ENCODE measurements around the gene FOXQ1.

The FOXQ1 gene

GRCh38 chr6:1362643-1363042 lies 50.7 kb downstream of the FOXQ1 start:
- no peak for TF ChIP-seq CTCF (IDR thresholded peaks at IDR 0.05; ENCODE audit: low read length, missing control alignments)
- DNase-seq (ENCODE audit: low read depth) = no peak
- no peak overlapping the region for H3K4me3 ChIP-seq (replicated peaks; ENCODE audit: low read depth, low read length)

- no peak for DNase-seq (ENCODE audit: low read depth)
- H3K4me3 ChIP-seq (replicated peaks; ENCODE audit: low read depth, low read length) = no peak overlapping the region
- TF ChIP-seq CTCF (IDR thresholded peaks at IDR 0.05; ENCODE audit: low read length, missing control alignments) = no peak
These were observed 51.4 kb downstream of the FOXQ1 start for GRCh38 chr6:1363298-1363697.

GRCh38 chr6:1363729-1364572 lies 52.1 kb downstream of the FOXQ1 start:
- no peak overlapping the region for H3K4me3 ChIP-seq (replicated peaks; ENCODE audit: low read depth, low read length)
- no peak for TF ChIP-seq CTCF (IDR thresholded peaks at IDR 0.05; ENCODE audit: low read length, missing control alignments)
- no peak for DNase-seq (ENCODE audit: low read depth)

All from fibroblast of pulmonary artery (primary cell).